Activated CD4-positive, CD25-positive, alpha-beta regulatory T cell treated with anti-CD3 and anti-CD28 coated beads, Interleukin-2, amount 50 U/mL, for 24 hours (primary cell): Measurements from ENCODE around the gene RARS1.
"Not testable (repeated sequence)": the region's sequence is repeated elsewhere in the genome, so short reads cannot be mapped to it uniquely, and the experiment has no call there.

Source experiments
- ATAC-seq, 2 donors: fragments of 150-1000 bp; cut with Tn5 transposase; one replicate each; pipeline ENCODE4 v1.10.0; 2021; ENCODE audit warnings: mild to moderate bottlenecking in 1 of 2, moderate library complexity in 1 of 2

Gene RARS1

GRCh38 chr5:168481330-168481788, 4.9 kb upstream of the RARS1 start:
- peak; percentile 6 to 23 for ATAC-seq

GRCh38 chr5:168482361-168482760, 3.9 kb upstream of the RARS1 start:
- ATAC-seq: no peak

GRCh38 chr5:168489059-168489458, 2.8 kb downstream of the RARS1 start:
- ATAC-seq: no peak

DNA sequence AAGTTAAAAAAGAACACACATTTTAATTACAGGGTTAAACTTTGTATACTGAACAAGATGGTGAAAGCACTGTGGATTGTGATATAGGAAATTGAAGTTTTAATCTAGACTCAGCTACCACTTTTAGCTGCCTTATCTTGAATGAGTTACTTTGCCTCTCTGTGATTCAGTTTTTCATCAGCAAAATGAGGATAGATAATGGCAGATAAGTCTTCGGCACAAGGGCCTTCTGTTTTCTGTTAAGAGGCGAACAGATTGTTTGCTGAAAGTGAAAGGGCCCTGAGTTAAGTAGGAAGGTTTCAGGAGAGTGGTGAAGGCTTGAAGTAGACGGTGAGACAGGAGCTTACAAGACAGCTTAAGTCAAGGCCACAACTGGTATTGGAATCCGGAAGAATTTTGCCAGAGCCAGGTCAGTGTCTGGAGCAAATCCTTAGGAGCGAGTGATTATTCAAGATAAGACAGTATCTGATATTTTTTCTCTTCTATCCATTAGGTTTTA, 7.8 kb downstream of the RARS1 start:
- no peak for ATAC-seq

GRCh38 chr5:168502563-168503237, 16.4 kb downstream of the RARS1 start:
- ATAC-seq: no peak

- ATAC-seq: no peak
Observed at GRCh38 chr5:168513861-168514428, 27.7 kb downstream of the RARS1 start.

DNA sequence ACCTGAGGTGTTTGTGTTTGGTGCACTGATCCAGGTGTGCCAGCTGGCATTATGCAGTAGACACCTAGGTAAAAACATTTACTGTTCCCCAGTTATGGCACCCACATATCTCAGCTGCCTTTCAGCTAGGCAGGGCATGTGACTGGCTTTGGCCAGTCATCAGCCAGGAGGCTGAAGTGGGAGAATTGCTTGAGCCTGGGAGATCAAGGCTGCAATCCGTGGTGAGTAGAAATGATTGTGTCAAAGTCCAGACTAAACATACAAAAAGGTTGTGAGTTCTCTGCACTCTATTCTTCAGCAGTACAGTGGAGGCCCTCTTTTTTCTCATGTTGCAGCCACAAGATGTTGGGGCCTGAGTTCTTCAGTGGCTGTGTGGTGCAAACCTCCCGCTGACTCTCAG, 39.6 kb downstream of the RARS1 start:
- ATAC-seq: no peak

- no peak for ATAC-seq
Observed at GRCh38 chr5:168527756-168528295, 41.6 kb downstream of the RARS1 start.

DNA sequence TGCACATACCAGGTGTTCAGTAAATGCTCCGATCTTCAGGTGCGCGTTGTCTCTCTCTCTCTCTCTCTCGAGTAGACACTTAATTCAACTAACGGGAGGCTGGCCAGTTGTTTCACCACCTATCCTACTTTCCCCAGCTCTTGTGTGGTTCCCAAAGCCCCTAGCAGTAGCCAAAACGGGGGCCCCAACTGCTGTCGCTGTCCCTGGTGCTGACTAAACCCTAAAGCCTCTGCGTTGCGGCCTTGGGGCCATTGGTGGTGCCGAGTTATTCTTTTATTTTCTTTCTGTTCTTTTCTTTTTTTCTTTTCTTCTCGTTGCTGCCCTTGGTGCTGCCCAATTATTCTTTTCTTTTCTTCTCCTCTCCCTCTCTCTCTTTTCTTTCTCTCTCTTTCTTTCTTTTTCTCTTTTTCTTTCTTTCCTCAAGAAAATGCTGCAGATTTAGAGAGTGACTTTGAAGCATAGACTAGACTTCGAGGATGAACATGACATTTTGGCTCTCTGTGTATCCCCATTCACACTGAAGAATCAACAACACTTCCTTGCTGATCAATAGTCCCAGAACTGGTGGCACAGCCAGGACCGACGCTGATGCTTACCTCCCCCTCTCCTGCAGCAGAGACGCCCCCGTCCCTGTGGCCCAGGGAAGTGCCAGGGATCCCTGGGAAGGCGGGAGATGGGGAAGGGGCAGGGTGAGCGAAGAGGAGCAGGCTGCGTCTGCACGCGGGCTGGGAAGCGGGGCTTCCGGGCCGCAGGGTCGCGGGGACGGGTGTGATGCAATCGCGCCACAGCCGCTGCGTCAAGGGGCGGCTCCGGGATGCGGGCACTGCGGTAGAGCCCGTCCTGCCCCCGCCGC, 42.5 kb downstream of the RARS1 start, which contains the start of gene FBLL1:
Gene FBLL1 (plus strand): TSS at position 785 of the 853 bp plus-strand sequence. CDS start 200 bp downstream, outside the sequence.
- ATAC-seq: peak in 1 of 2 donors; percentile 35

- ATAC-seq: no peak
Observed at GRCh38 chr5:168529374-168530234, 43.3 kb downstream of the RARS1 start.

DNA sequence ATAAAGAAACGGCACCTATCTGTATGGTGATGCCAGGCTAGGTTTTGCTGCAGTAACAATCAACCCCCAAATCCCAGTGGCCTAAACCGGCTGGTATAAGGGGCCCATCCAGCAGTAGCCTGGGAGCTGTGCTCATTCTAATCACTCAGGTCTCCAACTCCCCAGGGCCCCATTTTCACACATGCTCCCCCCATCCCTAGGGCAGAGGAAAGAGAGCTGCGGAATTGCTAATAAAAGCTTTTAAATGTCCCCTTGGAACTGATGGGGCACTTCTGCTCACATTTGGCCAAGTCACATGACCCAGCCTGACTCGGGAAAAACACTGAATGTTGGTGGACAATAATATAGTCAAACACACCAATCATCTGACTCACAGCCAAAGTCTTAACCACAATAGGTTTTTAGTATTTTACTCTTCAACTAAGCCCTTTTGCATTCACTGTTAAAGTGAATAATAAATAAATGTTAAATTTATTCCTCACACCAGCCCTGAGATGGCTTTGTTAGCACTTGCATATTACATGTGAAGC, 44.4 kb downstream of the RARS1 start:
- ATAC-seq: no peak

DNA sequence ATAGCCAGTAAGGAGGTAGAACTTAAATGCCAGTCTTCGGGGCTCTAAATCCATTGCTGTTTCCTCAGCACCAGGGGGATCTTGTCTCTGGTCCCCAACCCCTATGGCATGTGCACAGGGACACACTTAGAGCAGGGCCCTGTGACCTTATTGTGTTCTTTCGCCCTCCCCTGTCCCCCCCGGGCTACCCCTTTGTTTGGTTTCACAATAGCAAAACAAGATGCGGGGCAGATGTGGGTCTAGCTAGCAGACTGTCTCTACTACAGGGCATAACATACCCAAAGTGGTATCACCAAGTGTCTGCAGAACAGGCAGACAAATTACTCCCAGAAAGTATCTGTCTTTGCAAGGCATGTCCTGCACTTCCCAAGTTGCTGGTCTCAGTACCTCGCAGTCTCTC, 44.9 kb downstream of the RARS1 start:
- ATAC-seq: no peak

GRCh38 chr5:168531987-168532864, 46.0 kb downstream of the RARS1 start:
- no peak for ATAC-seq

DNA sequence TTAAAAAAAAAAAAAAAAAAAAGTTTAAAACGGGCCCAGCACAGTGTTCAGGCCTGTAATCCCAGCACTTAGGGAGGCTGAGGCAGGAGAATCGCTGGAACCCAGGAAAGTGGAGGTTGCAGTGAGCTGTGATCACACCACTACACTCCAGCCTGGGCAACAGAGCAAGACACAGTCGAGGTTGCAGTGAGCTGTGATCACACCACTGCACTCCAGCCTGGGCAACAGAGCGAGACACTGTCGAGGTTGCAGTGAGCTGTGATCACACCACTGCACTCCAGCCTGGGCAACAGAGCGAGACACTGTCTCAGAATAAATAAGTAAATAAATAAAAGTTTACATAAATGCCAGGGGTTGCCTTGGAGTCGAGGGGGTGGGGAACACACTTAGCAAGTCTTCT, 48.1 kb downstream of the RARS1 start:
- not testable (repeated sequence) for ATAC-seq

DNA sequence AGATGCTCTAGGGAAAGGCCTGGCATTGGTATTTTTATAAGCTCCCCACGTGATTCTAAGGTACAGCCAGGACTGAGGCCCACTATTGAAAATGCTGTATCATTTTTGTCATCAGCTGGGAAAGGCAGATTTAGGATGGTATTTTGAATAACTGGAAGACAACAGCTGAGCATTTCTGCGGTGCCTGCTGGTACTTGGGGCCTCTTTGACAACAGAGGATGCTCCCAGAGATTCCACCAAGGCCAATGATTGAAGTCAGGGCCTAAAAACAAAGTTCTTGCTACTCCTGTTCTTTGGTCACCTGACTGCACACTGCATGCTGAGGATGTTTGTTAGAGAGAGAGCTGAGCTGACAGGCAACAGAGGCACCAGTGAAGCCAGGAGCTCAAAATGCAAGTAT, 50.9 kb downstream of the RARS1 start:
- no peak for ATAC-seq

GRCh38 chr5:168549554-168549953, 63.3 kb downstream of the RARS1 start:
- no peak for ATAC-seq

DNA sequence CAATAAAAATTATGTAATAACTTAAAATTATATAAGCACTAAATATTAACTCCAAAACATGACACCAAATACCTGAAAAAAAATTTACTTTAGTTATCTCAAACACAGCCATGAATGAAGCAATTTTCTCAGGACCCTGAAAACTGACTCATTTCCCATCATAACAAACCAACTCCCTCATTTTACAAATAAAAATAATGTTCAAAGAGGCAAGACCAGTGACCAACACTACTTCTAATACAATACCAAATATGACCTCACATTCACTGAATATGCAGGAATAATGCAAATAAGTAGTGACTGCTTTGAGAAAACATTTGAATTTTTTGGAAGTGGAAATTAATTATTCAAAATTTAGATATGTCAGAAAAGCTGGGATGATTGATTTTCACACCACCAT, 64.4 kb downstream of the RARS1 start:
- ATAC-seq: no peak

GRCh38 chr5:168552146-168552545, 65.9 kb downstream of the RARS1 start:
- no peak for ATAC-seq

DNA sequence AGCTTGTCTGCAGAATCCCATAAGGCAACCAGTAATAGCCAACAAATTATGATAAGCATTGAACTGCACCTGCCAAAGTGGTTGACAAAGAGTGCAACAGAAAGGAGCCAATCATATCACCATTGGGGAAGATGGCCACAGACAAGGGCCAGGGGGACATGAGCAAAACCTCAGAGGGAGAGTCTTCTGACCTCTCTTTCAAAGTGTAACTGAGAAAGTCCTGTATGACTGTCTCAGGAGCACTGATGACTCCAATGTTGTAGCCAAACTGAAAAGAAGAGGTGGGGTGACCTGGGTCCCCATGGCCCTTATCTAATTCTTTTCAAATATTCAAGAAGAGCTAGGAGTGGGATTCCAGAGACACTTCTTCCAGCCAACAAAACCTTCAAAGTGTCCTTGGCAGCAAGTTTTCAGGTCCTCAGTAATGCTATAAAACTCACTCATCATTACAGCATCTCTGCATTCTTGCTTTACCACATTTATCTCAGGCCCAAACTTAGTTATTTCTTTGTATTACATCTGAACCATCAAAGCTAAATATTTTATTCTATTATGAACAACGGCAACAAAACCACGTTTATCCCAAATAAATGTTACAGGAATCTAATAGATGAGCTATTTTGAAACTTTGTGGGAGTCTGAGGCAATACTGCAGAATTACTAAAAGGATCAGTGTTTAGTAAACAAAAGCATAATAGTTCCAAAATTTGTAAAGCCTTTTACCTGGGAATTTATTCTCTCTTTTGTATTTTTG, 67.3 kb downstream of the RARS1 start:
- ATAC-seq: no peak

GRCh38 chr5:168557389-168557788, 71.1 kb downstream of the RARS1 start:
- ATAC-seq: no peak
